H1 (cell line): Measurements from ENCODE around the gene MAST2. TPM values are rescaled to one million over a fixed set of nuclear protein-coding genes. Genes with fewer than 3 reads are reported as not detected.

ENCODE experiments used
- CTCF ChIA-PET: fragments of 300-600 bp; sonication (Branson Sonifier 250); formaldehyde crosslinking; loops from one replicate; lab custom pipeline; 2021; ENCODE audit not compliant: partially characterized antibody; lab: Charles Lee
- POLR2A ChIA-PET: fragments of 300-600 bp; sonication (Branson Sonifier 250); formaldehyde crosslinking; loops from one replicate; lab custom pipeline; 2021; ENCODE audit warnings: inconsistent platforms; ENCODE audit not compliant: partially characterized antibody; lab: Charles Lee
- DNase-seq, 2 experiments: peaks; one replicate each; pipeline versions ENCODE4 v3.0.0 to v3.0.0-alpha.2; 2010 to 2022; ENCODE audit warnings: low spot score in 2 of 2, low read depth in 1 of 2, mixed read lengths in 1 of 2
- FAIRE-seq: peaks from 2 replicates; lab custom pipeline; 2011; peaks lifted over from hg19 to GRCh38; lab: Jason Lieb, UNC
- H2AFZ ChIP-seq: 2 replicates; pipeline ENCODE4 v1.8.1; 2012; ENCODE audit warnings: low read length, inconsistent platforms
- H2AK5ac ChIP-seq: 2 replicates; pipeline ENCODE4 v1.6.1; 2013; ENCODE audit warnings: low read depth, low read length
- H2BK120ac ChIP-seq: replicated peaks from 2 replicates; pipeline ENCODE3; 2013; ENCODE audit warnings: low read depth, low read length, inconsistent platforms
- H2BK12ac ChIP-seq: 2 replicates; pipeline ENCODE4 v1.6.1; 2013; ENCODE audit warnings: low read depth, low read length
- H2BK15ac ChIP-seq: 2 replicates; pipeline ENCODE4 v1.6.1; 2013; ENCODE audit warnings: low read length
- H2BK20ac ChIP-seq: 2 replicates; pipeline ENCODE4 v1.6.1; 2013; ENCODE audit warnings: low read length
- H2BK5ac ChIP-seq: 2 replicates; pipeline ENCODE4 v1.6.1; 2013; ENCODE audit warnings: low read depth, low read length
- H3K14ac ChIP-seq: 2 replicates; pipeline ENCODE4 v1.6.1; 2013; ENCODE audit warnings: inconsistent platforms; ENCODE audit not compliant: insufficient read length
- H3K18ac ChIP-seq: 2 replicates; pipeline ENCODE4 v1.6.1; 2013; ENCODE audit warnings: low read length; ENCODE audit errors: extremely low read depth
- H3K23ac ChIP-seq: 2 replicates; pipeline ENCODE4 v1.6.1; 2013; ENCODE audit warnings: inconsistent platforms; ENCODE audit not compliant: insufficient read length
- H3K23me2 ChIP-seq: 2 replicates; pipeline ENCODE4 v1.6.1; 2013; ENCODE audit warnings: low read depth, low read length
- H3K27ac ChIP-seq: 2 replicates; pipeline ENCODE4 v1.6.1; 2011; ENCODE audit warnings: low read depth, low read length, inconsistent platforms
- H3K27me3 ChIP-seq, 4 experiments: replicated peaks in 1 of 4; 1 replicate in 1 of 4; 2 replicates in 3 of 4; pipeline versions ENCODE4 v1.6.1 to v1.8.1; 2011 to 2013; ENCODE audit warnings: low read length in 3 of 4, mild to moderate bottlenecking in 3 of 4, inconsistent platforms in 2 of 4, mixed read lengths in 2 of 4, moderate library complexity in 1 of 4; ENCODE audit not compliant: control insufficient read depth in 3 of 4, insufficient read depth in 3 of 4; ENCODE audit errors: extremely low read depth in 1 of 4
- H3K36me3 ChIP-seq, 4 experiments: 2 replicates each; pipeline versions ENCODE4 v1.6.1 to v1.8.1; 2011 to 2013; ENCODE audit warnings: mild to moderate bottlenecking in 4 of 4, low read length in 3 of 4, moderate library complexity in 2 of 4, control low read depth in 1 of 4, inconsistent platforms in 1 of 4; ENCODE audit not compliant: insufficient read depth in 4 of 4, control insufficient read depth in 2 of 4
- H3K4ac ChIP-seq: replicated peaks from 2 replicates; pipeline ENCODE3; 2013; ENCODE audit warnings: low read length, low read depth, mixed read lengths, inconsistent platforms; ENCODE audit not compliant: insufficient read length
- H3K4me1 ChIP-seq, 4 experiments: replicated peaks in 1 of 4; 1 replicate in 1 of 4; 2 replicates in 3 of 4; pipeline versions ENCODE4 v1.6.1 to v1.8.1; 2011 to 2013; ENCODE audit warnings: low read length in 3 of 4, inconsistent platforms in 2 of 4, mixed read lengths in 1 of 4; ENCODE audit not compliant: insufficient read depth in 4 of 4, control insufficient read depth in 3 of 4
- H3K4me2 ChIP-seq, 2 experiments: 2 replicates each; pipeline versions ENCODE4 v1.6.1 to v1.8.1; 2011 to 2013; ENCODE audit warnings: low read depth in 2 of 2, low read length in 2 of 2, control low read depth in 1 of 2, inconsistent platforms in 1 of 2, mild to moderate bottlenecking in 1 of 2; ENCODE audit not compliant: insufficient read depth in 1 of 2
- H3K4me3 ChIP-seq, 4 experiments: fragments of 200-600, 300-600 bp in 1 of 4; sonication (generic), shearing (Covaris generic), sonication (Bioruptor Twin) in 1 of 4; 2 replicates each; pipeline versions ENCODE4 v1.5.1 to v1.8.1; 2011 to 2016; ENCODE audit warnings: low read length in 4 of 4, low read depth in 3 of 4, control low read depth in 2 of 4, inconsistent platforms in 2 of 4, mild to moderate bottlenecking in 2 of 4, mixed read lengths in 1 of 4, moderate library complexity in 1 of 4; ENCODE audit not compliant: insufficient read depth in 2 of 4; ENCODE audit errors: extremely low read depth in 1 of 4
- H3K56ac ChIP-seq: replicated peaks from 2 replicates; pipeline ENCODE3; 2013; ENCODE audit warnings: low read depth, mild to moderate bottlenecking, mixed read lengths, low read length, inconsistent platforms; ENCODE audit not compliant: insufficient read length
- H3K79me1 ChIP-seq: 2 replicates; pipeline ENCODE4 v1.6.1; 2013; ENCODE audit warnings: low read depth, low read length, control low read depth
- H3K79me2 ChIP-seq, 2 experiments: 2 replicates each; pipeline versions ENCODE4 v1.6.1 to v1.8.1; 2012 to 2013; ENCODE audit warnings: low read length in 2 of 2, mild to moderate bottlenecking in 2 of 2, inconsistent platforms in 1 of 2; ENCODE audit not compliant: insufficient read depth in 2 of 2, control insufficient read depth in 1 of 2
- H3K9ac ChIP-seq, 4 experiments: replicated peaks in 1 of 4; 1 replicate in 1 of 4; 2 replicates in 3 of 4; pipeline versions ENCODE4 v1.6.1 to v1.8.1; 2011 to 2013; ENCODE audit warnings: low read depth in 3 of 4, low read length in 3 of 4, control low read depth in 2 of 4, mild to moderate bottlenecking in 2 of 4, moderate library complexity in 2 of 4, inconsistent platforms in 1 of 4; ENCODE audit errors: extremely low read depth in 1 of 4
- H3K9me3 ChIP-seq, 2 experiments: 2 replicates each; pipeline versions ENCODE4 v1.6.1 to v1.8.1; 2012 to 2013; ENCODE audit warnings: mild to moderate bottlenecking in 2 of 2, moderate library complexity in 2 of 2, control low read depth in 1 of 2, inconsistent platforms in 1 of 2, low read depth in 1 of 2, low read length in 1 of 2, mixed read lengths in 1 of 2; ENCODE audit not compliant: insufficient read depth in 2 of 2
- H4K20me1 ChIP-seq, 2 experiments: replicated peaks in 1 of 2; 2 replicates each; pipeline versions ENCODE3 to v1.8.1; 2011 to 2013; ENCODE audit warnings: inconsistent platforms in 2 of 2, low read length in 2 of 2, mild to moderate bottlenecking in 1 of 2; ENCODE audit not compliant: insufficient read depth in 2 of 2, control insufficient read depth in 1 of 2
- H4K5ac ChIP-seq: 2 replicates; pipeline ENCODE4 v1.6.1; 2013; ENCODE audit warnings: low read length, low read depth, mixed read lengths, inconsistent platforms; ENCODE audit not compliant: insufficient read length
- H4K8ac ChIP-seq: 2 replicates; pipeline ENCODE4 v1.8.0; 2013; ENCODE audit warnings: mild to moderate bottlenecking, moderate library complexity, low read length, inconsistent platforms; ENCODE audit not compliant: insufficient read depth; ENCODE audit errors: extremely low read depth
- H4K91ac ChIP-seq: replicated peaks from 2 replicates; pipeline ENCODE3; 2013; ENCODE audit warnings: low read length, mixed read lengths, inconsistent platforms; ENCODE audit not compliant: insufficient read length
- BACH1 ChIP-seq: IDR thresholded peaks from 2 replicates; pipeline ENCODE4 v1.6.1; 2012; ENCODE audit warnings: low read length, improper control_type of control experiment
- CREB1 ChIP-seq: IDR thresholded peaks from 2 replicates; pipeline ENCODE4 v1.6.1; 2012; ENCODE audit warnings: inconsistent platforms
- KDM1A ChIP-seq: fragments of 200-600, 300-600 bp; sonication (generic); IDR thresholded peaks from 2 replicates; pipeline ENCODE4 v1.7.1; 2016; ENCODE audit warnings: mild to moderate bottlenecking, low read length, borderline replicate concordance
- KDM5A ChIP-seq: fragments of 200-600 bp; IDR thresholded peaks from 2 replicates; pipeline ENCODE4 v1.7.1; 2012; ENCODE audit warnings: mild to moderate bottlenecking, low read length, inconsistent platforms, mixed read lengths
- MAFK ChIP-seq: IDR thresholded peaks from 2 replicates; pipeline ENCODE4 v1.6.1; 2012; ENCODE audit warnings: low read depth, mild to moderate bottlenecking, improper control_type of control experiment, low read length
- NANOG ChIP-seq: IDR thresholded peaks from 2 replicates; pipeline ENCODE4 v1.6.1; 2011; ENCODE audit warnings: low read length, low read depth, mild to moderate bottlenecking, inconsistent platforms; ENCODE audit not compliant: insufficient read depth, poor library complexity, severe bottlenecking
- NRF1 ChIP-seq: IDR thresholded peaks from 2 replicates; pipeline ENCODE4 v1.6.1; 2011; ENCODE audit warnings: mild to moderate bottlenecking, low read depth, low read length, improper control_type of control experiment
- PHF8 ChIP-seq: fragments of 200-600 bp; sonication (generic); conservative IDR thresholded peaks from 2 replicates; pipeline ENCODE4 v1.7.1; 2012; ENCODE audit warnings: low read depth, mild to moderate bottlenecking, inconsistent platforms, low read length, moderate library complexity
- POLR2A ChIP-seq, 2 experiments: IDR thresholded peaks; 1 replicate in 1 of 2; 2 replicates in 1 of 2; pipeline ENCODE4 v1.6.1; 2011; ENCODE audit warnings: low read depth in 2 of 2, low read length in 2 of 2, mild to moderate bottlenecking in 2 of 2; ENCODE audit errors: control extremely low read depth in 1 of 2
- POU5F1 ChIP-seq: IDR thresholded peaks from 2 replicates; pipeline ENCODE4 v1.6.1; 2011; ENCODE audit warnings: low read depth, mild to moderate bottlenecking, low read length, moderate library complexity
- RNF2 ChIP-seq: fragments of 200-900, 300-1000 bp; sonication (generic); IDR thresholded peaks from 2 replicates; pipeline ENCODE4 v1.7.1; 2016; ENCODE audit warnings: borderline replicate concordance, low read depth, mild to moderate bottlenecking, antibody characterized with exemption, low read length; ENCODE audit not compliant: poor library complexity, severe bottlenecking; ENCODE audit errors: missing control alignments
- WGBS, 2 experiments: shearing (Covaris generic) in 1 of 2; methylation state at CpG; one replicate each; pipeline versions ENCODE4 v1.1.6 to v1.1.7; 2013 to 2015; ENCODE audit warnings: low lambda C conversion rate in 2 of 2, mixed read lengths in 2 of 2, inconsistent platforms in 1 of 2, low coverage in 1 of 2, missing lambda C conversion rate in 1 of 2; ENCODE audit not compliant: insufficient replicate concordance in 2 of 2, insufficient coverage in 1 of 2, insufficient read length in 1 of 2; ENCODE audit errors: extremely low coverage in 1 of 2, missing lambda C conversion rate in 1 of 2; 5-methylcytosine and 5-hydroxymethylcytosine counted together
- polyA plus RNA-seq, 7 experiments: library from polyadenylated mRNA; depleted of rRNA in 3 of 7; stranded (reverse) in 5 of 7; unstranded in 2 of 7; fragments of >200 nt in 5 of 7; fragments of 200-250 nt in 2 of 7; gene quantifications; 1 replicate in 5 of 7; 2 replicates in 1 of 7; 4 replicates in 1 of 7; pipeline versions ENCODE4 v1.2.1 to v1.2.3, GENCODE V29; 2011 to 2013; ENCODE audit warnings: missing spikeins in 2 of 7, mixed read lengths in 2 of 7
- total RNA-seq: library from RNA; stranded (reverse); fragmentation: NEBNext Ultra II Directional; extraction: Animal tissue kit (Norgen Biotek cat#: 25700); gene quantifications from 2 replicates; pipeline ENCODE4 v1.2.1, GENCODE V29; 2021
- TF ChIP-seq, protein P1 (sequence below): IDR thresholded peaks from 2 replicates; pipeline ENCODE4 v1.6.1; 2011; ENCODE audit warnings: low read depth, mild to moderate bottlenecking, low read length; ENCODE audit not compliant: insufficient read depth

MAST2 gene
- total and polyA plus RNA-seq, 2 of the 8 experiments (the other 6 are each of a cell fraction or from before 2014, with no cell fraction given), result 20.5 to 35.4 TPM

DNA sequence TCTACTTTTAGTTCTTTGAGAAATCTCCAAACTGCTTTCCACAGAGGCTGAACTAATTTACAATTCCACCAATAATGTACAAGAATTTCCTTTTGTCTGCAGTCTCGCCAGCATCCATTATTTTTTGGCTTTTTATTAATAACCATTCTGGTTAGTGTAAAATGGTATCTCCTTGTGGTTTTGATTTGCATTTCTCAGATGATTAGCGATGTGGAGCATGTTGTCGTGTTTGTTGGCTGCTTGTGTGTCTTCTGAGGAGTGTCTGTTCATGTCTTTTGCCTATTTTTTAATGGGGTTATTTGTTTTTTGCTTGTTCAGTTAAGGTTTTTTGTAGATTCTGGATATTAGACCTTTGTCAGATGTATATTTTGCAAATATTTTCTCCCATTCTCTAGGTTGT lies 131.5 kb downstream of the MAST2 start:
- no peak overlapping the region for H3K14ac ChIP-seq
- H4K20me1 ChIP-seq, result no peaks in the 10 kb centered on the region
- H3K4me2 ChIP-seq, result no peak overlapping the region
- CTCF ChIA-PET, result no interaction called here
- H3K79me2 ChIP-seq, result peaks cover 0 to 48% of the 10 kb centered on the region in 2 experiments; a peak in 2 of 4 replicates
- H3K9me3 ChIP-seq, result no peaks in the 10 kb centered on the region
- H2AFZ ChIP-seq, result no peak overlapping the region
- H3K23ac ChIP-seq, result no peak overlapping the region
- H4K8ac ChIP-seq, result no peak overlapping the region
- H3K4ac ChIP-seq, result no peak overlapping the region
- peaks cover 5% of the 10 kb centered on the region for H3K79me1 ChIP-seq
- no peak overlapping the region for H4K5ac ChIP-seq
- no peak overlapping the region for H4K91ac ChIP-seq
- H2BK120ac ChIP-seq, result no peak overlapping the region
- no peak overlapping the region for H2BK20ac ChIP-seq
- peaks cover under 1 to 9% (median 2%) of the 10 kb centered on the region in 4 experiments; a peak in 5 of 7 replicates for H3K4me1 ChIP-seq
- no peak overlapping the region for H3K56ac ChIP-seq
- H3K36me3 ChIP-seq, result no peaks in the 10 kb centered on the region
- POLR2A ChIA-PET, result no interaction called here
- no peak for FAIRE-seq
- no peaks in the 10 kb centered on the region for H3K27me3 ChIP-seq
- no peak overlapping the region for H2BK12ac ChIP-seq
- no peak for DNase-seq
- WGBS, 2 experiments, result 94% methylated on average over 3 of the region's 3 CpGs; no CpG with 5 or more reads in 1 of the 2 experiments
- H3K4me3 ChIP-seq, result no peak overlapping the region
- no peaks in the 10 kb centered on the region for H3K23me2 ChIP-seq
- H3K18ac ChIP-seq, result no peak overlapping the region
- no peak overlapping the region for H3K27ac ChIP-seq
- no peak overlapping the region for H2AK5ac ChIP-seq
- no peak overlapping the region for H2BK5ac ChIP-seq
- H2BK15ac ChIP-seq, result no peak overlapping the region
- H3K9ac ChIP-seq, result no peak overlapping the region
- TF ChIP-seq KDM5A (no peak), RNF2 (no peak), MAFK (no peak), CREB1 (no peak), PHF8 (no peak), NRF1 (no peak), NANOG (no peak), POLR2A (IDR thresholded peaks at IDR 0.05; ENCODE audit: control extremely low read depth in 1 of 2, low read depth in 2 of 2, low read length in 2 of 2) (no peak), BACH1 (no peak), KDM1A (no peak), POU5F1 (no peak)
- TF ChIP-seq, protein P1, sequence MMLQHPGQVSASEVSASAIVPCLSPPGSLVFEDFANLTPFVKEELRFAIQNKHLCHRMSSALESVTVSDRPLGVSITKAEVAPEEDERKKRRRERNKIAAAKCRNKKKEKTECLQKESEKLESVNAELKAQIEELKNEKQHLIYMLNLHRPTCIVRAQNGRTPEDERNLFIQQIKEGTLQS, result no peak
